K562 (cell line): ENCODE data around the gene PLEKHO1. TPM values are rescaled to one million over a fixed set of nuclear protein-coding genes. Genes with fewer than 3 reads are reported as not detected.
A peak's percentile ranks its signal among the peaks of the same experiment; 100 is the strongest.

Experiments
- BRD9 ChIP-seq: fragments of 450-650 bp; IDR thresholded peaks from 2 replicates; pipeline ENCODE4 v1.6.1; 2018; ENCODE audit warnings: low read depth; ENCODE audit not compliant: partially characterized antibody
- EP400 ChIP-seq: fragments of 450-650 bp; IDR thresholded peaks from 2 replicates; pipeline ENCODE4 v1.6.1; 2017; ENCODE audit warnings: antibody characterized with exemption, mild to moderate bottlenecking, moderate library complexity
- ETV1 ChIP-seq: fragments of 450-650 bp; conservative IDR thresholded peaks from 2 replicates; pipeline ENCODE4 v1.6.1; 2016; ENCODE audit warnings: missing genetic modification characterization, control low read depth, low read depth, missing compliant biosample characterization
- NFRKB ChIP-seq: fragments of 450-650 bp; IDR thresholded peaks from 2 replicates; pipeline ENCODE4 v1.6.1; 2016; ENCODE audit warnings: low read depth
- RAD51 ChIP-seq: fragments of 450-650 bp; IDR thresholded peaks from 2 replicates; pipeline ENCODE4 v1.7.1; 2016; ENCODE audit warnings: low read depth, mild to moderate bottlenecking, borderline replicate concordance
- SIRT6 ChIP-seq: IDR thresholded peaks from one replicate; pipeline ENCODE4 v1.6.1; 2012; ENCODE audit warnings: low read depth, mild to moderate bottlenecking, control low read depth, inconsistent platforms, low read length, moderate library complexity
- THAP12 ChIP-seq: fragments of 250-450 bp; sonication (Bioruptor Pico); IDR thresholded peaks from 2 replicates; pipeline ENCODE4 v1.9.0; 2021; ENCODE audit warnings: mild to moderate bottlenecking, inconsistent platforms
- TSC22D4 ChIP-seq: fragments of 450-650 bp; IDR thresholded peaks from 2 replicates; pipeline ENCODE4 v1.6.1; 2016; ENCODE audit warnings: missing genetic modification characterization, missing biosample characterization, control low read depth
- ZC3H4 ChIP-seq: sonication (generic); formaldehyde crosslinking; IDR thresholded peaks from 2 replicates; pipeline ENCODE4 v1.9.0; 2021; ENCODE audit warnings: missing genetic modification reagents, borderline replicate concordance
- ZEB2 ChIP-seq: fragments of 450-650 bp; IDR thresholded peaks from 2 replicates; pipeline ENCODE4 v1.6.1; 2016
- polyA plus RNA-seq, 8 experiments: library from polyadenylated mRNA; depleted of rRNA in 4 of 8; stranded (reverse) in 5 of 8; unstranded in 3 of 8; fragments of >200 nt; fragmentation: Nextera tagmentation in 2 of 8; fragmentation: Illumina TruSeq in 1 of 8; extraction: Ambion mirVana in 2 of 8; extraction: Trizol in 1 of 8; gene quantifications; 2 replicates each; pipeline versions ENCODE4 v1.2.1 to v1.2.3, GENCODE V29; 2011 to 2014; ENCODE audit warnings: inconsistent platforms in 1 of 8, missing spikeins in 1 of 8
- total RNA-seq, 7 experiments: library from RNA; depleted of rRNA in 6 of 7; stranded (reverse); fragments of >200 nt in 6 of 7; fragmentation: Illumina TruSeq in 2 of 7; extraction: Trizol in 2 of 7; gene quantifications; 2 replicates each; pipeline versions ENCODE4 v1.2.1 to v1.2.3, GENCODE V29; 2011 to 2021; ENCODE audit warnings: low replicate concordance in 1 of 7
- TF ChIP-seq, protein P1 (sequence below), 2 experiments: IDR thresholded peaks; 2 replicates each; pipeline ENCODE4 v1.6.1; 2011; ENCODE audit warnings: borderline replicate concordance in 1 of 2, control low read depth in 1 of 2, low read depth in 1 of 2, low read length in 1 of 2, mild to moderate bottlenecking in 1 of 2, mixed read lengths in 1 of 2, moderate library complexity in 1 of 2; ENCODE audit not compliant: insufficient read depth in 1 of 2, insufficient read length in 1 of 2, poor library complexity in 1 of 2, severe bottlenecking in 1 of 2; ENCODE audit errors: extremely low read depth in 1 of 2
- TF ChIP-seq, protein P2 (sequence below), 2 experiments: fragments of 450-650 bp; formaldehyde crosslinking in 1 of 2; IDR thresholded peaks; 2 replicates each; pipeline versions ENCODE4 v1.4.0 to v1.6.1; 2014 to 2020; ENCODE audit warnings: mild to moderate bottlenecking in 2 of 2, borderline replicate concordance in 1 of 2, low read depth in 1 of 2

PLEKHO1 gene
- total and polyA plus RNA-seq, 9 of the 15 experiments (the other 6 are each of a cell fraction or from before 2014, with no cell fraction given) = 0.39 to 16.2 (median 9.6) TPM

- TF ChIP-seq ETV1 (tag) = 0 out of 2 replicates have a peak, but pooled peaks have one; percentile 13
- TF ChIP-seq THAP12 (CRISPR knock-in tag) = no peak
- peak; percentile 11; the same call in 1 of the 2 replicates for TF ChIP-seq NFRKB
- no peak for TF ChIP-seq BRD9
- TF ChIP-seq, protein P1, sequence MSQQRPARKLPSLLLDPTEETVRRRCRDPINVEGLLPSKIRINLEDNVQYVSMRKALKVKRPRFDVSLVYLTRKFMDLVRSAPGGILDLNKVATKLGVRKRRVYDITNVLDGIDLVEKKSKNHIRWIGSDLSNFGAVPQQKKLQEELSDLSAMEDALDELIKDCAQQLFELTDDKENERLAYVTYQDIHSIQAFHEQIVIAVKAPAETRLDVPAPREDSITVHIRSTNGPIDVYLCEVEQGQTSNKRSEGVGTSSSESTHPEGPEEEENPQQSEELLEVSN (IDR thresholded peaks at IDR 0.05; ENCODE audit: borderline replicate concordance in 1 of 2, extremely low read depth in 1 of 2, insufficient read depth in 1 of 2, insufficient read length in 1 of 2, low read depth in 1 of 2, low read length in 1 of 2, poor library complexity in 1 of 2, severe bottlenecking in 1 of 2) = no peak
- TF ChIP-seq EP400 = 0 out of 2 replicates have a peak, but pooled peaks have one; percentile 27
- TF ChIP-seq, protein P2, sequence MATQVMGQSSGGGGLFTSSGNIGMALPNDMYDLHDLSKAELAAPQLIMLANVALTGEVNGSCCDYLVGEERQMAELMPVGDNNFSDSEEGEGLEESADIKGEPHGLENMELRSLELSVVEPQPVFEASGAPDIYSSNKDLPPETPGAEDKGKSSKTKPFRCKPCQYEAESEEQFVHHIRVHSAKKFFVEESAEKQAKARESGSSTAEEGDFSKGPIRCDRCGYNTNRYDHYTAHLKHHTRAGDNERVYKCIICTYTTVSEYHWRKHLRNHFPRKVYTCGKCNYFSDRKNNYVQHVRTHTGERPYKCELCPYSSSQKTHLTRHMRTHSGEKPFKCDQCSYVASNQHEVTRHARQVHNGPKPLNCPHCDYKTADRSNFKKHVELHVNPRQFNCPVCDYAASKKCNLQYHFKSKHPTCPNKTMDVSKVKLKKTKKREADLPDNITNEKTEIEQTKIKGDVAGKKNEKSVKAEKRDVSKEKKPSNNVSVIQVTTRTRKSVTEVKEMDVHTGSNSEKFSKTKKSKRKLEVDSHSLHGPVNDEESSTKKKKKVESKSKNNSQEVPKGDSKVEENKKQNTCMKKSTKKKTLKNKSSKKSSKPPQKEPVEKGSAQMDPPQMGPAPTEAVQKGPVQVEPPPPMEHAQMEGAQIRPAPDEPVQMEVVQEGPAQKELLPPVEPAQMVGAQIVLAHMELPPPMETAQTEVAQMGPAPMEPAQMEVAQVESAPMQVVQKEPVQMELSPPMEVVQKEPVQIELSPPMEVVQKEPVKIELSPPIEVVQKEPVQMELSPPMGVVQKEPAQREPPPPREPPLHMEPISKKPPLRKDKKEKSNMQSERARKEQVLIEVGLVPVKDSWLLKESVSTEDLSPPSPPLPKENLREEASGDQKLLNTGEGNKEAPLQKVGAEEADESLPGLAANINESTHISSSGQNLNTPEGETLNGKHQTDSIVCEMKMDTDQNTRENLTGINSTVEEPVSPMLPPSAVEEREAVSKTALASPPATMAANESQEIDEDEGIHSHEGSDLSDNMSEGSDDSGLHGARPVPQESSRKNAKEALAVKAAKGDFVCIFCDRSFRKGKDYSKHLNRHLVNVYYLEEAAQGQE (IDR thresholded peaks at IDR 0.05; ENCODE audit: borderline replicate concordance) = peak; percentile 30; the same call in 1 of the 2 replicates
- TF ChIP-seq, protein P2 (CRISPR knock-in tag; IDR thresholded peaks at IDR 0.05; ENCODE audit: low read depth) = no peak
- 0 out of 2 replicates have a peak, but pooled peaks have one; percentile 21 for TF ChIP-seq ZC3H4
- TF ChIP-seq RAD51 = no peak
- TF ChIP-seq TSC22D4 (tag) = no peak
- no peak for TF ChIP-seq ZEB2
- TF ChIP-seq SIRT6 = no peak
These were observed 12.2 kb downstream of the PLEKHO1 start (continued) for GRCh38 chr1:150161747-150162581.
